ENCODE results near the gene NRG4. TPM values are rescaled to one million over a fixed set of nuclear protein-coding genes. Genes with fewer than 3 reads are reported as not detected.

NRG4 gene
- total and polyA plus RNA-seq, 7 donors, result 0.98 to 30.0 (median 6.4) TPM

DNA sequence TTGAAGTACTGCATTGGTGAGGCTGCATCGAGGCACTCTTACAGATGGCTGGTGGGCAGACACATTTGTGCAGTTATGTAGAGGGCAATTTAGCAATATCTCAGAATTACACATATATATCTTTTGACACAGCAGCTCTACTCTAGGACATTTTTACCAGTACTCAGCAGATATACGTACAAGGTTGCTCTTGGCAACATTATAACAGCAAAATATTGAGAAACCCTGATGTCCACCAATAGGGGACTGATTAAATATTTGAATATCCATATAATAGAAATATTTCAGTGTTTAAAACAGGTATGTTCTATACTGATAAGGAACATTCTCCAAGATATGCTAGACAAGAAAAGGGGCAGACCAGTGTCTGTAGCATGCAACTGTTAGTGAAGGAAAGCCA, 116.5 kb downstream of the NRG4 start:
- TF ChIP-seq, protein P1, sequence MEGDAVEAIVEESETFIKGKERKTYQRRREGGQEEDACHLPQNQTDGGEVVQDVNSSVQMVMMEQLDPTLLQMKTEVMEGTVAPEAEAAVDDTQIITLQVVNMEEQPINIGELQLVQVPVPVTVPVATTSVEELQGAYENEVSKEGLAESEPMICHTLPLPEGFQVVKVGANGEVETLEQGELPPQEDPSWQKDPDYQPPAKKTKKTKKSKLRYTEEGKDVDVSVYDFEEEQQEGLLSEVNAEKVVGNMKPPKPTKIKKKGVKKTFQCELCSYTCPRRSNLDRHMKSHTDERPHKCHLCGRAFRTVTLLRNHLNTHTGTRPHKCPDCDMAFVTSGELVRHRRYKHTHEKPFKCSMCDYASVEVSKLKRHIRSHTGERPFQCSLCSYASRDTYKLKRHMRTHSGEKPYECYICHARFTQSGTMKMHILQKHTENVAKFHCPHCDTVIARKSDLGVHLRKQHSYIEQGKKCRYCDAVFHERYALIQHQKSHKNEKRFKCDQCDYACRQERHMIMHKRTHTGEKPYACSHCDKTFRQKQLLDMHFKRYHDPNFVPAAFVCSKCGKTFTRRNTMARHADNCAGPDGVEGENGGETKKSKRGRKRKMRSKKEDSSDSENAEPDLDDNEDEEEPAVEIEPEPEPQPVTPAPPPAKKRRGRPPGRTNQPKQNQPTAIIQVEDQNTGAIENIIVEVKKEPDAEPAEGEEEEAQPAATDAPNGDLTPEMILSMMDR (IDR thresholded peaks at IDR 0.05), result no peak
- Histone ChIP-seq H3K27me3 (ENCODE audit: insufficient read depth in 3 of 3, low read length in 2 of 3) (no peaks in the 10 kb centered on the region), H3K27ac (no peak overlapping the region), H3K4me3 (no peak overlapping the region), H3K4me1 (no peaks in the 10 kb centered on the region), H3K36me3 (ENCODE audit: insufficient read depth in 1 of 2, low read depth in 1 of 2) (peaks cover 0 to 15% of the 10 kb centered on the region in 2 donors), H3K9me3 (no peaks in the 10 kb centered on the region)
- intact Hi-C loops (cut with DNase I), result no loop called here
- WGBS, 3 donors, result 85 to 91% (median 88%) methylated on average over 2 of the region's 2 CpGs
- ATAC-seq (no peak), DNase-seq (no peak)

DNA sequence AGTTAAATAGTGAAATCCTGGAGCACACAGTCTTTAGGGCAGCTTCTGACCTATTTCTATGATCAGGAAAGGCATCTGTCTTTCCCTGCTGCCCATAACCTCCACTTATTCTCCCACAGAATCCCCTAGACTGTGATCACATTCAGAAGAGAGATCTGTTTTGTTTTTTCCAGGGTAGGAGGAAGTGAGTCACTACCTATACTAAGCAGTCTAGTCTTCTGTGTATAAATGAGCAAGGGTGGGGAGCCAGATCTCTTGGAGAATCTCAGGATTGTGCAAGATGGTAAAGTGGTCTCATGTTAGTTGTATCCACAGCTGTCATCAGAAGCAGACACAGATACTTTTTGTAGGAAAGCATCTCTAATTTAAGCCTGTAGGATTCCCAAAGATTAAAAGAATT, 120.3 kb downstream of the NRG4 start:
- Histone ChIP-seq H3K9me3 (no peaks in the 10 kb centered on the region), H3K4me3 (no peak overlapping the region), H3K4me1 (no peaks in the 10 kb centered on the region), H3K27me3 (ENCODE audit: insufficient read depth in 3 of 3, low read length in 2 of 3) (no peaks in the 10 kb centered on the region), H3K27ac (peak overlapping the region; percentile 65), H3K36me3 (ENCODE audit: insufficient read depth in 1 of 2, low read depth in 1 of 2) (peaks cover 0 to 9% of the 10 kb centered on the region in 2 donors)
- DNase-seq, result no peak
- intact Hi-C loops (cut with DNase I), result no loop called here
- TF ChIP-seq, protein P1 (IDR thresholded peaks at IDR 0.05), result no peak
- peak in 2 of 4 donors; percentile 38 to 76 for ATAC-seq

Other genes with a start within 250 kb of the NRG4 start
- gene UBE2Q2, start 169.0 kb downstream of the NRG4 start, total RNA-seq, result 10 to 100 TPM; 14.0 to 26.4 (median 19.1) TPM
- 10 to 100 TPM in 2 of 3 donors, 1 to 10 TPM in 1; 9.3 to 32.2 (median 15.9) TPM for gene UBE2Q2, start 169.0 kb downstream of the NRG4 start, polyA plus RNA-seq
- gene FBXO22, start 108.5 kb downstream of the NRG4 start, total RNA-seq, result 10 to 100 TPM; 13.9 to 16.8 (median 14.9) TPM
- 10 to 100 TPM; 13.3 to 35.6 (median 24.4) TPM for gene FBXO22, start 108.5 kb downstream of the NRG4 start, polyA plus RNA-seq
- gene TMEM266, start 47.6 kb upstream of the NRG4 start, total RNA-seq, result 1 to 10 TPM; 2.6 to 7.9 (median 4.4) TPM
- gene TMEM266, start 47.6 kb upstream of the NRG4 start, polyA plus RNA-seq, result 10 to 100 TPM in 1 of 3 donors, 1 to 10 TPM in 1, under 1 TPM in 1; 0.87 to 12.1 (median 8.0) TPM

All from psoas muscle (tissue), 8 donors.